HEK293 (cell line): Measurements from ENCODE around the gene SNAI1.

Source experiments
- CTCF ChIA-PET: fragments of 350-600 bp; formaldehyde crosslinking; extraction: SDS; loops from one replicate; lab custom pipeline; 2021; ENCODE audit warnings: antibody characterized with exemption; lab: Yijun Ruan, JAX
- POLR2A ChIA-PET: fragments of 300-600 bp; formaldehyde crosslinking; extraction: SDS; loops from one replicate; lab custom pipeline; 2020; ENCODE audit warnings: antibody characterized with exemption, inconsistent platforms; lab: Yijun Ruan, JAX
- H3K27ac ChIP-seq: fragments of 200-500 bp; sonication (Bioruptor generic); 2 replicates; pipeline ENCODE4 v1.5.1; 2014; ENCODE audit warnings: low read depth, low read length, control low read depth, inconsistent platforms; ENCODE audit errors: extremely low read depth
- H3K36me3 ChIP-seq, 2 experiments: fragments of 200-500 bp in 1 of 2; sonication (Bioruptor generic) in 1 of 2; 1 replicate in 1 of 2; 2 replicates in 1 of 2; pipeline ENCODE4 v1.5.1; 2014 to 2017; ENCODE audit warnings: inconsistent platforms in 2 of 2, low read length in 2 of 2; ENCODE audit not compliant: control insufficient read depth in 2 of 2, insufficient read depth in 1 of 2
- H3K4me1 ChIP-seq: fragments of 200-500 bp; sonication (Bioruptor generic); 2 replicates; pipeline ENCODE4 v1.5.1; 2014; ENCODE audit warnings: mild to moderate bottlenecking, low read length, inconsistent platforms; ENCODE audit not compliant: control insufficient read depth, insufficient read depth
- H3K4me3 ChIP-seq: 2 replicates; pipeline ENCODE4 v1.5.1; 2011; ENCODE audit warnings: low read depth, mild to moderate bottlenecking, control low read depth, low read length, moderate library complexity
- H3K9me3 ChIP-seq: fragments of 200-500 bp; sonication (Bioruptor generic); 2 replicates; pipeline ENCODE4 v1.5.1; 2014; ENCODE audit warnings: low read depth, low read length, inconsistent platforms; ENCODE audit not compliant: control insufficient read depth, insufficient read depth
- EGR2 ChIP-seq: fragments of 450-650 bp; formaldehyde crosslinking; IDR thresholded peaks from 2 replicates; pipeline ENCODE4 v1.5.1; 2016; ENCODE audit warnings: low read depth, missing biosample characterization, missing genetic modification characterization
- GLIS1 ChIP-seq: fragments of 450-650 bp; formaldehyde crosslinking; IDR thresholded peaks from 2 replicates; pipeline ENCODE4 v1.5.1; 2016; ENCODE audit warnings: missing biosample characterization, missing genetic modification characterization
- GLIS2 ChIP-seq: fragments of 450-650 bp; formaldehyde crosslinking; IDR thresholded peaks from 2 replicates; pipeline ENCODE4 v1.5.1; 2016; ENCODE audit warnings: missing biosample characterization, missing genetic modification characterization
- PRDM10 ChIP-seq: fragments of 450-650 bp; formaldehyde crosslinking; IDR thresholded peaks from 2 replicates; pipeline ENCODE4 v1.5.1; 2016; ENCODE audit warnings: missing biosample characterization, missing genetic modification characterization
- SCRT2 ChIP-seq: fragments of 450-650 bp; formaldehyde crosslinking; IDR thresholded peaks from 2 replicates; pipeline ENCODE4 v1.5.1; 2016; ENCODE audit warnings: missing biosample characterization, missing genetic modification characterization
- SP3 ChIP-seq: fragments of 450-650 bp; formaldehyde crosslinking; IDR thresholded peaks from 2 replicates; pipeline ENCODE4 v1.5.1; 2016; ENCODE audit warnings: missing biosample characterization, missing genetic modification characterization
- ZBTB26 ChIP-seq: fragments of 450-650 bp; formaldehyde crosslinking; optimal IDR thresholded peaks from 2 replicates; pipeline ENCODE3; 2016; ENCODE audit warnings: missing biosample characterization, mild to moderate bottlenecking, missing genetic modification characterization
- ZFHX2 ChIP-seq: fragments of 450-650 bp; formaldehyde crosslinking; conservative IDR thresholded peaks from 2 replicates; pipeline ENCODE4 v1.5.1; 2016; ENCODE audit warnings: missing biosample characterization, missing genetic modification characterization
- ZFP3 ChIP-seq: fragments of 450-650 bp; formaldehyde crosslinking; IDR thresholded peaks from 2 replicates; pipeline ENCODE4 v1.5.1; 2016; ENCODE audit warnings: low read depth, missing biosample characterization, missing genetic modification characterization
- ZNF133 ChIP-seq: fragments of 450-650 bp; formaldehyde crosslinking; IDR thresholded peaks from 2 replicates; pipeline ENCODE4 v1.5.1; 2016; ENCODE audit warnings: missing biosample characterization, missing genetic modification characterization
- ZNF19 ChIP-seq: fragments of 450-650 bp; formaldehyde crosslinking; IDR thresholded peaks from 2 replicates; pipeline ENCODE4; 2016; ENCODE audit warnings: missing biosample characterization, missing genetic modification characterization, low read depth
- ZNF223 ChIP-seq: fragments of 450-650 bp; formaldehyde crosslinking; IDR thresholded peaks from 2 replicates; pipeline ENCODE4 v1.5.1; 2016; ENCODE audit warnings: missing biosample characterization, missing genetic modification characterization
- ZNF239 ChIP-seq: fragments of 450-650 bp; formaldehyde crosslinking; IDR thresholded peaks from 2 replicates; pipeline ENCODE4 v1.5.1; 2016; ENCODE audit warnings: missing biosample characterization, missing genetic modification characterization
- ZNF600 ChIP-seq: fragments of 450-650 bp; formaldehyde crosslinking; IDR thresholded peaks from 2 replicates; pipeline ENCODE4 v1.5.1; 2016; ENCODE audit warnings: missing biosample characterization, missing genetic modification characterization

The SNAI1 gene

GRCh38 chr20:49986049-49986448, 3.3 kb downstream of the SNAI1 start:
- H3K27ac ChIP-seq = no peak overlapping the region
- H3K9me3 ChIP-seq = no peaks in the 10 kb centered on the region
- CTCF ChIA-PET = interaction anchor here (0.6 to 1.8 kb wide), 2 partner anchors 17 to 85 kb away, joined by 3 to 6 read pairs; no protein-coding TSS in a partner anchor
- H3K4me1 ChIP-seq = peaks cover 2% of the 10 kb centered on the region; the same call in 1 of the 2 replicates
- TF ChIP-seq ZNF600 (tag by site-specific recombination) = peak; percentile 28; the same call in 1 of the 2 replicates
- peak; percentile 46; the same call in 1 of the 2 replicates for TF ChIP-seq PRDM10 (tag by site-specific recombination)
- no peak for TF ChIP-seq ZNF19 (tag by site-specific recombination)
- no peak overlapping the region for H3K4me3 ChIP-seq
- POLR2A ChIA-PET = no interaction called here
- peaks cover 0 to 36% of the 10 kb centered on the region in 2 experiments; a peak in 1 of 3 replicates for H3K36me3 ChIP-seq

- ChIA-PET CTCF (interaction anchor here (0.6 to 1.8 kb wide), 3 partner anchors 24 to 654 kb away, joined by 3 to 6 read pairs (median 4); no protein-coding TSS in a partner anchor), POLR2A (no interaction called here)
- Histone ChIP-seq H3K27ac (no peak overlapping the region), H3K4me3 (no peak overlapping the region), H3K4me1 (peaks cover 2% of the 10 kb centered on the region; the same call in 1 of the 2 replicates), H3K9me3 (no peaks in the 10 kb centered on the region), H3K36me3 (peaks cover 0 to 36% of the 10 kb centered on the region in 2 experiments; a peak in 1 of 3 replicates)
- TF ChIP-seq ZFP3 (tag by site-specific recombination) (no peak), ZBTB26 (tag by site-specific recombination) (peak; percentile 11)
Measured at GRCh38 chr20:49987015-49987867, 4.5 kb downstream of the SNAI1 start.

- peaks cover under 1% of the 10 kb centered on the region; the same call in 1 of the 2 replicates for H3K4me1 ChIP-seq
- TF ChIP-seq GLIS2 (tag by site-specific recombination) = peak; percentile 35; the same call in 1 of the 2 replicates
- peak; percentile 25; the same call in 1 of the 2 replicates for TF ChIP-seq GLIS1
- no peak for TF ChIP-seq ZNF223
- no peak for TF ChIP-seq ZNF133 (tag by site-specific recombination)
- TF ChIP-seq EGR2 (tag by site-specific recombination) = peak; percentile 70; the same call in 1 of the 2 replicates
- peak; percentile 61; the same call in 1 of the 2 replicates for TF ChIP-seq SCRT2 (tag by site-specific recombination)
- peak; percentile 74 for TF ChIP-seq ZFHX2 (tag by site-specific recombination)
- TF ChIP-seq ZNF239 (tag by site-specific recombination) = no peak
- no peak for TF ChIP-seq SP3 (tag by site-specific recombination)
- TF ChIP-seq, all 188 proteins: peak for 5
- no peak overlapping the region for H3K27ac ChIP-seq
- ChIA-PET POLR2A (no interaction called here), CTCF (interaction anchor here (2.9 to 5.6 kb wide), 2 partner anchors 9 to 83 kb away, joined by 15 to 30 read pairs; no protein-coding TSS in a partner anchor)
- H3K4me3 ChIP-seq = no peak overlapping the region
- H3K9me3 ChIP-seq = no peaks in the 10 kb centered on the region
- peaks cover 0 to 36% of the 10 kb centered on the region in 2 experiments; a peak in 1 of 3 replicates for H3K36me3 ChIP-seq
Measured at GRCh38 chr20:49987868-49988690, 5.3 kb downstream of the SNAI1 start.
